ENCODE data around the gene FAM181A. TPM values are rescaled to one million over a fixed set of nuclear protein-coding genes. Genes with fewer than 3 reads are reported as not detected.

FAM181A gene
- not detected for total RNA-seq
- long read RNA-seq, result 0 reads

DNA sequence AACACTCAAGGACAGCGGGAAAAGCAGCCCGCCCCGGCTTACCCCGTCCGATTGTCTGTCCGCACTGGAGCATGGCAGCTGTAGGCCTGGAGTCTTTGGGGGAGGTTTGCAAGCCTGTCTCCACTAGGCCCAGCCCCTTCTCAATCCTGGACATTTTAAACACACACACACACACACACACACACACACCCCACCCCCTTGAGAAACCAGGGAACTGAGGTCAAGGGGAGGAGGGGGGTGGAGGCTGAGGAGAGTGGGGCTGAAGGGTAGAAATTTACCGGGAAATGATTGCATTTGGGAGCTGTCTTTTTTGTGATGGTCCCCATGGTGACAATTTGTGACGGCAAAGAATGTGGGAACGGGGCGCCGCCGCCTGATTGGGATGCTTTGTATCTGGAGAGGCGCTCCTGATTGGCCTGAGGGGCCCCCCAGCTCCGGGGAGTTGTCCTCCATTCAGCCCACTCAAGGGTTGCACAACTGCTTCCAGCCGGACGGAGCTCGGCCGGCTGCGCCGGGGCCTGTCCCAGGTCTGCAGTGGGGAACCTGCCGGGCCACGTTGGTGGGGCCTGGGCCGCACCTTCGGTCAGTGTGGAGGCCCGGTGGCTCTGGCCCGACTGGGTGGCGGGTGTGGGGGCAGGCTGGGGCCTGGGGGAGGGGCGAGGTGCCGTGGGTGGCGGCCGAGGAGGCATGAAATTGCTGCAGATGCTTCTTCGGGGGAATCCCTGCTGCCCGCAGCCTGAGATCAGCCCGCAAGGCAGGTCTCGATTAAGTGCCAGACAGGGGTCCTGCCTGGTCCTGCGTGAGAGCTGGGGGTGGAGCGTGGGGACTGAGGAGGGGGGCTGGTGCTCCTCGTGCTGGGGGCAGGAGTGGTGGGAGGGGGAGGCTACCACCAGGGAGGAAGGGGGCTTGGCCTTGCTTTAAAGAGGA lies at the start of gene FAM181A:
FAM181A (plus strand) TSS at position 472 of the 927 bp plus-strand sequence. CDS start 942 bp downstream, outside the sequence.
- intact Hi-C loops (cut with DNase I), result no loop called here
- DNase-seq (ENCODE audit: low spot score), result no peak

- intact Hi-C loops (cut with DNase I), result no loop called here
- no peak for DNase-seq (ENCODE audit: low spot score)
These were observed 48.9 kb upstream of the FAM181A start for GRCh38 chr14:93878212-93878611.

GRCh38 chr14:93878871-93879270 lies 48.3 kb upstream of the FAM181A start:
- intact Hi-C loops (cut with DNase I), result no loop called here
- no peak for DNase-seq (ENCODE audit: low spot score)

- intact Hi-C loops (cut with DNase I), result no loop called here
- no peak for DNase-seq (ENCODE audit: low spot score)
These were observed 47.7 kb upstream of the FAM181A start for GRCh38 chr14:93879362-93879983.

DNA sequence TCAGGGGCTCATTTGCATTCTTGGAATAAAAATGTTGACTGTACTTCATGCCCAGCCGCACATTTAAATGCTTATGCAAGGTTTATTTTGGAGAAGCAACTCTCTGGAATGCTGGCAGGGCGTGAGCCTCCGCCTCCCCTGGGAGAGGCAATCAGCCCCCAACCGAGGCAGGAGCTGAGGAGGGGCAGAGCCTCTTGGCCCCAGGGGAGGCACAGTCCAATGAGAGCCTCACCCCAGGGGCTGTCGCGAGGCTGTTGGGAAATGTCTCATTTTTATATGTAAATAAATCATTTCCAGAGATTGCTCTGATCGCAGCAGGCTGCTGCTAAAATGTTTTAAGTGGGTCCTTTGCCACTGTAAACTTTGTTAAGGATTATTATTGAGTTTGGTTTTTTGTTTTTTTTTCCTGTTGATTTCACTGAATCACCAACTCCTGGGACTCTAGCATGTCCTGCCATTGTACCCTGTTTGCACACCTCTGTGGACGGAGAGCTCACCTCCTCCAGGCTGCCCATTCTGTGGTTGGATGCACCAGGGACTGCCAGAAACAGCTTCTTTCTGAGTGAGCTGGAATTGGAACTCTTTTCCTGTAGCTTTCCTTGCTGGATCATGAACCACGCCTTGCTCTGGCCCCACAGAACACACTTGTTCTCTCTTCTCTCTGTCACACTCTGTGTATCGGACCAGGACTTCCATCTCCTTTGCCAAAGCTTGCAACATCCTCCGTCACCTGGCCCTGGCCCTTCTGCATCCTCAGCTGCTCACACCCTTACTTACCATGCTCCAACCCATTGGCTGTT lies 46.9 kb upstream of the FAM181A start:
- DNase-seq (ENCODE audit: low spot score), result no peak
- intact Hi-C loops (cut with DNase I), result no loop called here

DNA sequence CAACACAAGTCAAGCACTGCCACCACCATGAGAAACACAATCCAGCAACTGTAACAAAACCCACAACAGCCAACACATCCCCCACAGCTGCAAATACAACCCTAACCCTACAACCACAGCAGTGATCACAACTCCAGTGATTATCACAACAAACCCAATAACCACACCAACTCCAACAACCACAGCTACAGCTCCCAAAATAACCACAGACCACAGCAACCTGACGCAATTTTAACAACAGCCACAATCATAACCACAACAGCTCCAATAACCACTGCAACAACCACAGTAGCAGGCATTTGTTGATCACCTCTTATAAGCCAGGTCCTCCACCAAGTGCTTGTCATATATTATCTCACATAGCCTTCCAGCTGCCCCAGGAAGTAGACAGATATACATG lies 42.2 kb upstream of the FAM181A start:
- intact Hi-C loops (cut with DNase I), result no loop called here
- DNase-seq (ENCODE audit: low spot score), result no peak

DNA sequence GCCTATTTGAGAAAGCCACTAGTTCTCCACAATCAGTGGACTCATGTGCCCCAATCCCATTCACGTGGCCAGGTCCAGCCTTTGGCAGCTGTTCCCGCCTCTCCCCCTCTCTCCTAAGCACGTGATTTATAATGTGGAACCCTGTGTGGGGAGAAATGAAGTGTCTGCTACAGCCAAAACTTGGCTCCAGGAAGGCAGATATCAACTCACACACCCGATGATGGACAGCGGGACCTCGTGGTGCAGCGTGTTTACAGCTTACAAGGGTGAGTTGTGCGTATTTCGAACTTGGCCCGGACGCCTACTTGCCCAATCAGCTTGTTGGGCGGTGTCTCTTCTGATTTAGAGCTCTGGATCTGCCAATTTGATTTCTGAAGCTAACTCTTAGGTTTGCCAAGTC lies 38.1 kb upstream of the FAM181A start:
- DNase-seq (ENCODE audit: low spot score), result no peak
- intact Hi-C loops (cut with DNase I), result no loop called here

DNA sequence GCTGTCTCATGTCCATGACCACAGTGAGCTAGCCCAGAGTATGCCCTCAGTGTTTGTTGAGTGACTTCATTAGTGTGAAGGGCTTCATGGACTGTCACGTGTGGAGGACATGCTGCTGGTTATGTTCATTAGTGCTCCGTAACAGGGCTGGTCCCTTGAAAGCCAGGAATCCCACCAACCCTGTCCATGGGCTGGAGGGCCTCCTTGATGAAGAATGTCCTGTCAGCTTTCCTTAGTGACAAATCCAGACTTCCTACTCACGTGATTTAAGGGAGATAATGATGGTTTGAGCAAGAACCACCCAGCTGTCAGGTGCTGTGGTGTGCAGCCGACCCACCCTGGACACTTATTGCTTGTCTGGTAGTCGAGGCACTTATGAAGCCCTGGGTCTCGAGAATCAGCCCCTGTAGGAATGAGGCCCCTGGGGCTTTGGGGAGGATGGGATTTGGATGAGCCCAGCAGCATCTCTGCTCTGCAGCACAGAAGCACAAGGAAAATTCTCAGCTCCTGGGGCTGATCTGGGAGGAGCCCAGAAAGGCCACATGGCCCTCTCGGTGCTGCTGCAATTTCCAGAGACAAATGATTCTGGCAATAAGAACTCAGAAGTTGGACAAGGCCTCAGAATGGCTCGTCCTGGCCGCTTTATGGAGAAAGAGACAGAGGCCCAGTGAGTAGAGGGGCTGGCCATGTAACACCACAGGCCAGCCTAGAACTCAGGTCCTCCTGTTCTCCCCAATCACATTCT lies 37.2 kb upstream of the FAM181A start:
- peak; percentile 36 for DNase-seq (ENCODE audit: low spot score)
- intact Hi-C loops (cut with DNase I), result loop anchor here (5.0 kb wide), 1 partner anchor 103 kb away; the partner anchor contains the start of gene PRIMA1

DNA sequence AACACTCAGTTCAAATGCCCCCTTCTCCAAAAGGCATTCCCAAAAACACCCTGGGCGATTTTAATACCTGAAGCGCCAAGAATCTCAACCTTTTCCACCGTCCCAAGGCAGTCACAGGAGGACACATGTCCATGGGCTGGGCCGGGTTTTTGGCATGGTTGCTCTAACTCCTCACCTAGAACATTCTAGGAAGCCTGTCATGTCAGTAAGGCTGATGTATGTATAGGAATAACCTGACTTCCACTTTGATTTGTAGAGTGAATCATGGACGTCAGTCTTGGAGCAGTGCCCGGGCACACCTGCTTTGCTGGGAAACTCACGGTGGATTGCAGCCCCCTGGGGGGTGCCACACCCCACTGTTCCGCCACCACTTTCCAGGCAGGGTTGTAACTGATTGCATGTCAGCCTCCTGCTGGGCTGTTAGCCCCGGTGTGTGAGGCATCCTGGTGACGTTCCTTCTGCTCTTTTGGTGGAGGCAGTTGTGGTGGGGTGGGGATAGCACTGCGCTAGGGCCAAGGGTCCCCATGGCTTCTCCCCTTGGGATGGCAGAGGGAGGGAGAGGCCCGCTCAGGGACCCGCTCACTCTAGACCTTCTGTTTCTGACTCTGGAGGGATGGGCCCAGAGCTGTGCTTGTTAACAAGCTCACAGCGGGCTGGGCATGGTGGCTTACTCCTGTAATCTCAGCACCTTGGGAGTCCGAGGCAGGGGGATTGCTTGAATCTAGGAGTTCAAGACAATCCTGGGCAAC lies 35.2 kb upstream of the FAM181A start:
- DNase-seq (ENCODE audit: low spot score), result peak; percentile 46
- intact Hi-C loops (cut with DNase I), result loop anchor here (2.0 to 5.0 kb wide), 2 partner anchors 105 to 235 kb away; partner anchors contain the start of gene PRIMA1

- intact Hi-C loops (cut with DNase I), result loop anchor here (2.0 to 5.0 kb wide), 2 partner anchors 105 to 236 kb away; partner anchors contain the start of gene PRIMA1
- no peak for DNase-seq (ENCODE audit: low spot score)
These were observed 34.7 kb upstream of the FAM181A start for GRCh38 chr14:93892505-93892839.

GRCh38 chr14:93892923-93893558 lies 34.1 kb upstream of the FAM181A start:
- DNase-seq (ENCODE audit: low spot score), result peak; percentile 82
- intact Hi-C loops (cut with DNase I), result loop anchor here (2.0 to 5.0 kb wide), 2 partner anchors 106 to 236 kb away; partner anchors contain the start of gene PRIMA1

- intact Hi-C loops (cut with DNase I), result loop anchor here (2.0 to 5.0 kb wide), 2 partner anchors 106 to 237 kb away; partner anchors contain the start of gene PRIMA1
- no peak for DNase-seq (ENCODE audit: low spot score)
These were observed 33.4 kb upstream of the FAM181A start for GRCh38 chr14:93893661-93894261.

DNA sequence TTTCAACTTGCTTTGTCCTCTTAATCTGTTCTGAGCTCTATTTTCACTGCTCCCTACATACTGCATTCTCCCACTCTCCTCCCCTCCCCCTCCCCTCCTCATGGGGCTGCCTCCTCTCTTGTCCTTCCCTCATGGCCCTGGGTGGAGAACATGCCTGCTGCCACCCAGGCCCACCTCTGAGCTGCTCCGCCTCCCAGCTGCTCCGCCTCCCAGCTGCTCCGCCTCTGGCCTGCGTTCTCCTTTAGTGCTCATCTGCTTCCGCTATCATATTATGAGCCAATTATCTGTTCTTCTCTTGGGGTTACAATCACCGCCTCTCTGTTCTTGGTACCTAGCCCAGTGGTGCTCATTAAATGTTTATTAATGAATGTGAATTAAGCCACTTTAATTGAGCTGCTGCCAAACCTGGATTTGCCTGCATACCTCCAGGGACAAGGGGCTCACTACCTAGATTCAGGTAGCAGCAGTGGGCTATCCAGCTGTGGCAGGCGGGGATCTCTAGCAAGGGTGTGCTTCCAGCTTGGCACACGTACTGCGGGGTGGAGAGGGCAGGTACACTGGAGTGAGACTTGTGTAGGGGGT lies 32.0 kb upstream of the FAM181A start:
- intact Hi-C loops (cut with DNase I), result no loop called here

GRCh38 chr14:93897476-93897845 lies 29.7 kb upstream of the FAM181A start:
- DNase-seq (ENCODE audit: low spot score), result no peak
- intact Hi-C loops (cut with DNase I), result no loop called here

More for the DNA sequence above, 32.0 kb upstream of the FAM181A start:
- no peak for DNase-seq (ENCODE audit: low spot score)

DNA sequence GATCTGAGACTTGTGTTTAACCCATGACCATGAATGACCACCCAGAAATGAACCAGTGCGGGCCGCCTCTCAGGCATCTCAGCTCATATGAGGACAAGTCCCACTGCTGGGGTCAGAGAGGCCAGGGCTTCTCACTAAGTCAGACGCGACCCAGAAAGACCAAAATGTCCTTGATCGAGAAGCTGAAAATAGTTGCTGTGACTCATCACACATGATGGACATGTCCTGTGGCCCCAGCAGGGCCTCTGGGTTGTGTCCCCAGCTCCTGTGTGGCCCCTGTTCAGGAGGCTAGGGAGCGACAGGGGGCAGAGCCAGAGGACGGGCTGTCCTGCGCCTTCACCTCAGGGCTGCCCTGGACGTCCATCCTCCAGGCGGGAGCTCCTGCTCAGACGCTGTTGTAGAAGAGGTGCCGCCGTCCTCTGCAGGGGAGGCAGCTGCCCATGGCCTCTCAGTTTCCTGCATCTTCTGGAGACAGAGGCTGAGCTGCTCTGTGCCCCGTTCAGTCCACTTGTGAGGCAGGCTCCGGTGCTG lies 29.0 kb upstream of the FAM181A start:
- no peak for DNase-seq (ENCODE audit: low spot score)
- intact Hi-C loops (cut with DNase I), result no loop called here

DNA sequence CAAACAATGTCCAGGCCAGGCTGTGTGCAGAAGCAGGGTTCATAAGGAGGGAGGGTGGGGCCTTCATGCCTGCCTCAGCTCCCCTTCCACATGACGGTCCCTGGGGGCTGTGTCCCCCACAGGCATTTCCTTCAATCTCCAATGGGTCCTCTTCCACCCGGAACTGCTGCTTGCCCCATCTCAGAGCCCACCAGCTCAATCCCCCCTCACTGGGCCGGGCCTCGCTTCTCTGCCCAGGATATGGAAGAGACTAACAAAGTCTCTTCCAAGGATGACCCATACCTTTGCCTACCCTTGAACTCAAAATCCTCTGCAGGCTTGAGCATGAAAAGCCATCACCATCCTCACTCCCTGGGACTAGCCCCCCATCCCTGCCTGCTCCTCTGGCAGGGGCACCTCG lies 28.4 kb upstream of the FAM181A start:
- intact Hi-C loops (cut with DNase I), result no loop called here
- no peak for DNase-seq (ENCODE audit: low spot score)

- intact Hi-C loops (cut with DNase I), result no loop called here
- DNase-seq (ENCODE audit: low spot score), result no peak
These were observed 25.3 kb upstream of the FAM181A start for GRCh38 chr14:93901813-93902212.
